Effector CD8-positive, alpha-beta T cell (primary cell): Measurements from ENCODE around the gene ACOT2.

Source experiments
- DNase-seq: peaks from one replicate; lab custom pipeline; 2025; lab: John Stamatoyannopoulos, UW

ACOT2 gene

DNA sequence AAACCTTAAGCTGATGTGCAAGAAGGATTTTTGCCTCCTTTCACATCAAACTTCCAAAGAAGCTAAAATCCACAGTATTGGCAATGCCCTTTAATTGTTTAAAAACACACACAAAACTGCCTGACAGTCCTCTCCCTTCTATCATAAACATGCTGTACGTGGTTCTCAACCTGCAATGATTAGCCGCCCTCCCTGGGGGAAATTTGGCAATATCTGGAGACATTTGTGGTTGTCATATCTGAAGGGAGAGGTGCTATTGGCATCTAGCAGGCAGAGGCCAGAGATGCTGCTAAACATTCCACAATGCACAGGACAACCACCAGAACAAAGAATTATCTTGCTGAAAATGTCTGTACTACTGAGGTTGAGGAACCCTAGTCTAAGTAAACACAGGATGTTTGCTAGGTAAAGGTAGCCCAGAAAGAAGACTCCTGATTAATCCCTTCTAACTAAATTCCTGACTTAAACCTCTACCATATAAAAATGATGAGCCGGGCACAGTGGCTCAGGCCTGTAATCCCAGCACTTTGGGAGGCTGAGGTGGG is 44.5 kb downstream of the ACOT2 start:
- DNase-seq = no peak

DNA sequence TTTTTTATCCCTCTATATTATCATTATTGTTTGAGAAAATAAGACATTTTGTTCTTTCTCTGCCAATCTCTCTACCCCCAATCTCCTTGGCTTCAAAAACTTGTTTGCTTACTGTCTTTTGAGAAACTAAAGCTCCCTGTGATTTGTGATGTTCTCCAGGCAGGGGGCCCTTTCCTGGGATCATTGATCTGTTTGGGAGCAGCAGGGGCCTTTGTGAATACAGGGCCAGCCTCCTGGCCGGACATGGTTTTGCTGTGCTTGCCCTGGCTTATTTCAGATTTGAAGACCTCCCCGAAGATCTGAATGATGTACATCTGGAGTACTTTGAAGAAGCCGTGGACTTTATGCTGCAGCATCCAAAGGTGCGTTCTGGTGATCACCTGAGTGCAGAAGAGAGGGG is 47.8 kb downstream of the ACOT2 start:
- no peak for DNase-seq

DNA sequence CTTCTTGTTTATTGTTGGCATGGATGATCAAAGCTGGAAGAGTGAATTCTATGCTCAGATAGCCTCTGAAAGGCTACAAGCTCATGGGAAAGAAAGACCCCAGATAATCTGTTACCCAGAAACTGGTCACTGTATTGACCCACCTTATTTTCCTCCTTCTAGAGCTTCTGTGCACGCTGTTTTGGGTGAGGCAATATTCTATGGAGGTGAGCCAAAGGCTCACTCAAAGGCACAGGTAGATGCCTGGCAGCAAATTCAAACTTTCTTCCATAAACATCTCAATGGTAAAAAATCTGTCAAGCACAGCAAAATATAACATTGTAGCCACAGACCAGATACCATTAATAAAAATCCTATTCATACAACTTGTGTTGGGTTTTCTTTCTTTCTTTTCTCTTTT is 50.5 kb downstream of the ACOT2 start:
- DNase-seq = no peak

DNA sequence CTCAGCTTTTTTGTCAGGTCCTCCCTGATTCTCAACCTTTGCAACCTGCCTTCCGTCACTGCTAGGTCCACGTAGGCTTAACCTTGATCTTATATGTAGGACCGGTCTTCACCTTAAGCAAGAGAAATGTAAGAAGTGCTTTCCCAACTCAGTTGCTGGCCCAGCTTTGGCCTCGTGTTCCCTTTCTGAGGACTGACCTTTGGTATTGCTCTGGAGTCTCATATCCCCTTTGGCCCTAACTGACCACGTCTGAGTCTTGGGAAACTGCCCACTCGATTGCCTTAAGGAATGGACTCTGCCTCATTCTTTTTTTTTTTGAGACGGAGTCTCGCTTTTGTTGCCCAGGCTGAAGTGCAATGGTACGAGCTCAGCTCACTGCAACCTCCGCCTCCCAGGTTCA is 51.3 kb downstream of the ACOT2 start:
- DNase-seq = no peak

DNA sequence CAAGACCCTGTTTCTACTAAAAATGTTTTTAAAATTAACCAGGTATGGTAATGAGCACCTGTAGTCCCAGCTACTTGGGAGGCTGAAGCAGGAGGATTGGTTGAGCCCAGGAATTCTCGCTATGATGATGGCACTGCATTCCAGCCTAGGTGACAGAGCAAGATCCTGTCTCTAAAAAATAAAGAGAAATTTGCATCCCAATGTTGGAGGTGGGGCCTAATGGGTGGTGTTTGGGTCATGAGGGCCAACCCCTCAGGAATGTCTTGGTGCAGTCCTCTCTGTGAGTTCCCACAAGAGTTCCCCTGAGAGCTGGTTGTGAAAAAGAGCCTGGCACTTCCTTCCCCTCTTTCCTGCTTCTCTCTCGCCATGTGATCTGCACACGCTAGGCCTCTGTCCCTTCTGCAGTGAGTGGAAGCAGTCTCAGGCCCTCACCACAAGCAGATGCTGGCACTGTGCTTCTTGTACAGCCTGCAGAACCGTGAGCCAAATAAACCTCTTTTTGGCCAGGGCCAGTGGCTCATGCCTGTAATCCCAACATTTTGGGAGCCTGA is 54.6 kb downstream of the ACOT2 start:
- no peak for DNase-seq
